Spinal cord (tissue), 10 donors: Measurements from ENCODE around the gene ERC2. TPM values are rescaled to one million over a fixed set of nuclear protein-coding genes. Genes with fewer than 3 reads are reported as not detected.

ENCODE experiments used
- DNase-seq, 6 donors: peaks; one replicate each; pipeline versions ENCODE4 v3.0.0 to v3.0.0-alpha.2; 2013 to 2015; ENCODE audit warnings: low spot score in 6 of 6, low read depth in 4 of 6
- H3K27ac ChIP-seq: one replicate; pipeline ENCODE4 v1.5.1; 2013; ENCODE audit warnings: low read depth, low read length, control low read depth
- H3K27me3 ChIP-seq: one replicate; pipeline ENCODE4 v1.6.1; 2013; ENCODE audit warnings: low read length; ENCODE audit not compliant: control insufficient read depth, insufficient read depth
- H3K36me3 ChIP-seq: one replicate; pipeline ENCODE4 v1.6.1; 2013; ENCODE audit warnings: low read length; ENCODE audit not compliant: control insufficient read depth, insufficient read depth
- H3K4me1 ChIP-seq: one replicate; pipeline ENCODE4 v1.6.1; 2013; ENCODE audit warnings: low read length; ENCODE audit not compliant: control insufficient read depth, insufficient read depth
- H3K4me3 ChIP-seq: one replicate; pipeline ENCODE4 v1.5.1; 2013; ENCODE audit warnings: low read depth, low read length, control low read depth
- H3K9me3 ChIP-seq: one replicate; pipeline ENCODE4 v1.6.1; 2013; ENCODE audit warnings: low read length; ENCODE audit not compliant: control insufficient read depth, insufficient read depth
- WGBS: methylation state at CpG from one replicate; pipeline ENCODE4 v1.1.5; 2013; ENCODE audit warnings: missing lambda C conversion rate; ENCODE audit not compliant: insufficient coverage; 5-methylcytosine and 5-hydroxymethylcytosine counted together
- polyA plus RNA-seq, 2 donors: library from polyadenylated mRNA; unstranded; fragments of 120-200 nt; gene quantifications; one replicate each; pipeline ENCODE4 v1.2.1, GENCODE V29; 2013; ENCODE audit not compliant: insufficient read length in 2 of 2
- total RNA-seq, 2 donors: library from RNA; depleted of rRNA in 1 of 2; stranded (reverse); fragments of 120-200 nt in 1 of 2; fragments of >200 nt in 1 of 2; gene quantifications; one replicate each; pipeline versions ENCODE4 v1.2.3 to v1.2.4, GENCODE V29; 2013 to 2014
- donor health status: healthy.

The ERC2 gene
- total and polyA plus RNA-seq, 4 donors: 24.0 to 51.3 (median 29.7) TPM

- peak overlapping the region; percentile 46 for H3K4me3 ChIP-seq
- H3K9me3 ChIP-seq: no peaks in the 10 kb centered on the region
- DNase-seq: peak in 1 of 6 donors; percentile 46
- H3K36me3 ChIP-seq: peaks cover 4% of the 10 kb centered on the region
- peaks cover 68% of the 10 kb centered on the region for H3K4me1 ChIP-seq
- H3K27me3 ChIP-seq: peaks cover 71% of the 10 kb centered on the region
- H3K27ac ChIP-seq: no peak overlapping the region
- 17% methylated on average over 31 of the region's 38 CpGs for WGBS
Measured at GRCh38 chr3:55482496-55483195, 985.6 kb downstream of the ERC2 start.

GRCh38 chr3:55481744-55482495 is 986.3 kb downstream of the ERC2 start:
- Histone ChIP-seq H3K27ac (peak overlapping the region; percentile 25), H3K27me3 (peaks cover 64% of the 10 kb centered on the region), H3K36me3 (peaks cover 4% of the 10 kb centered on the region), H3K4me1 (peaks cover 61% of the 10 kb centered on the region), H3K9me3 (no peaks in the 10 kb centered on the region), H3K4me3 (peak overlapping the region; percentile 46)
- 10% methylated on average over 19 of the region's 37 CpGs for WGBS
- DNase-seq: peak in 1 of 6 donors; percentile 26

- WGBS: 3% methylated on average over 27 of the region's 42 CpGs
- Histone ChIP-seq H3K27me3 (peaks cover 56% of the 10 kb centered on the region), H3K4me1 (peaks cover 53% of the 10 kb centered on the region), H3K27ac (peak overlapping the region; percentile 25), H3K4me3 (peak overlapping the region; percentile 46), H3K9me3 (no peaks in the 10 kb centered on the region), H3K36me3 (peaks cover 4% of the 10 kb centered on the region)
- peak in 2 of 6 donors; percentile 56 to 63 for DNase-seq
Measured at GRCh38 chr3:55480911-55481743, 987.1 kb downstream of the ERC2 start.

GRCh38 chr3:55477306-55478303 is 990.7 kb downstream of the ERC2 start:
- Histone ChIP-seq H3K4me1 (peaks cover 31% of the 10 kb centered on the region), H3K27me3 (peaks cover 22% of the 10 kb centered on the region), H3K9me3 (no peaks in the 10 kb centered on the region), H3K36me3 (peaks cover 9% of the 10 kb centered on the region), H3K4me3 (no peak overlapping the region), H3K27ac (no peak overlapping the region)
- DNase-seq: no peak
- WGBS: 62% methylated on average over 4 of the region's 9 CpGs

- H3K4me1 ChIP-seq: peaks cover 23% of the 10 kb centered on the region
- no peak for DNase-seq
- H3K27me3 ChIP-seq: peaks cover 11% of the 10 kb centered on the region
- no CpG with 5 or more reads among the region's 3 CpGs for WGBS
- H3K36me3 ChIP-seq: peaks cover 9% of the 10 kb centered on the region
- H3K9me3 ChIP-seq: no peaks in the 10 kb centered on the region
- no peak overlapping the region for H3K4me3 ChIP-seq
- no peak overlapping the region for H3K27ac ChIP-seq
Measured at GRCh38 chr3:55476515-55476914, 991.8 kb downstream of the ERC2 start.

GRCh38 chr3:55474213-55474632 is 994.0 kb downstream of the ERC2 start:
- peaks cover 15% of the 10 kb centered on the region for H3K36me3 ChIP-seq
- H3K4me3 ChIP-seq: no peak overlapping the region
- H3K27ac ChIP-seq: no peak overlapping the region
- peaks cover 19% of the 10 kb centered on the region for H3K4me1 ChIP-seq
- 45% methylated on average over 42 of the region's 44 CpGs for WGBS
- peak in 1 of 6 donors; percentile 64 for DNase-seq
- no peaks in the 10 kb centered on the region for H3K27me3 ChIP-seq
- no peaks in the 10 kb centered on the region for H3K9me3 ChIP-seq

GRCh38 chr3:55473788-55474187 is 994.5 kb downstream of the ERC2 start:
- WGBS: 94% methylated on average over 5 of the region's 6 CpGs
- no peak for DNase-seq
- H3K4me1 ChIP-seq: peaks cover 19% of the 10 kb centered on the region
- no peak overlapping the region for H3K4me3 ChIP-seq
- H3K36me3 ChIP-seq: peaks cover 15% of the 10 kb centered on the region
- peak overlapping the region; percentile 1 for H3K27ac ChIP-seq
- H3K27me3 ChIP-seq: no peaks in the 10 kb centered on the region
- no peaks in the 10 kb centered on the region for H3K9me3 ChIP-seq

- no peak for DNase-seq
- peaks cover 19% of the 10 kb centered on the region for H3K4me1 ChIP-seq
- H3K27me3 ChIP-seq: no peaks in the 10 kb centered on the region
- H3K4me3 ChIP-seq: no peak overlapping the region
- WGBS: 53% methylated on average over 6 of the region's 8 CpGs
- no peaks in the 10 kb centered on the region for H3K9me3 ChIP-seq
- peaks cover 15% of the 10 kb centered on the region for H3K36me3 ChIP-seq
- no peak overlapping the region for H3K27ac ChIP-seq
Measured at GRCh38 chr3:55471522-55472280, 996.6 kb downstream of the ERC2 start.
